Measurements from ENCODE around the gene CNN1. TPM values are rescaled to one million over a fixed set of nuclear protein-coding genes. Genes with fewer than 3 reads are reported as not detected.

The CNN1 gene
- total RNA-seq, 2 donors from 2014 or later: 426 to 525 TPM

DNA sequence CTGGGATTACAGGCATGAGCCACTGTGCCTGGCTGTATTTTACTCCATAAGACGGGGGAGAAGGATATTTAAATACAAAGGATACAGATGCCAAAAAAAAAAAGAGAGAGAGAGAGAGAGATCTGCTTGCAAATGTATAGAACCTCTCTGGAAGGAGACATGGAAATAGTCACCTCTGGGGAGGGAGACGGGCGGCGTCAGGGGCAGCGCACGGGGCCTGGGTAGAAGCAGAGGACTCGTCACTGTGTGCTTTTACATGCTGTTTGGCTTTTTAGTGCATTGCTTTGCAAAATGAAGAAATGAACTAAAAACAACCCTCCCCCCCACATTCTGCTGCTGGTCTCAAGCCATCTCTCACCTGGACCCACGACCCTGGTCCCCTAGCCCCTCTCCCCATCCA is 28.2 kb upstream of the CNN1 start:
- 95% methylated on average over 8 of the region's 8 CpGs for WGBS
- intact Hi-C loops (cut with DNase I): no loop called here
- DNase-seq (ENCODE audit: low spot score): no peak

DNA sequence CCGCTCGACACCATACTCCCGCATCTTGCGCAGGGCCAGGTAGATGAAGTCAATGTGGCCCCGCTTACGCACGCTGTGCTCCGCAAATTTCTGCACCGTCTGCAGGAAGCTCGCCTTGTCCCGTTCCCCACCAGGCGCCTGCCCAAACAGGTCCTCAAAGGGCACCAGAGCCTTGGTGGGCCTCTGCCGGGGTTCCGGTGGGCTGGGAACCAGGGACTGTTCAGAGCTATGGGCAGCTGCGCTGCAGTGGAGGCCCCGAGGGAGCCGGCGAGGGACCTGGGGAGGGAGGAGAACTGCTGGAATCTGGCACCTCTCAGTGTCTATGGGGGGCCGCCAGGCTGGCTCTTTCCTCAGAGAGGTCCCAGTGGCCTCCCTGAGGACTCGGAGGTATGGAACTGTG is 24.7 kb upstream of the CNN1 start:
- intact Hi-C loops (cut with DNase I): no loop called here
- 92% methylated on average over 20 of the region's 20 CpGs for WGBS
- Histone ChIP-seq H3K4me1 (replicated peaks) (no peaks in the 10 kb centered on the region), H3K4me3 (no peak overlapping the region), H3K27ac (no peak overlapping the region), H3K27me3 (replicated peaks; ENCODE audit: insufficient read depth) (no peaks in the 10 kb centered on the region), H3K9me3 (no peaks in the 10 kb centered on the region), H3K36me3 (peaks cover 0 to 10% of the 10 kb centered on the region in 2 donors)
- no peak for DNase-seq (ENCODE audit: low spot score)
- TF ChIP-seq POLR2AphosphoS5 (IDR thresholded peaks at IDR 0.05) (no peak), POLR2A (IDR thresholded peaks at IDR 0.05) (no peak)
- TF ChIP-seq, protein P1, sequence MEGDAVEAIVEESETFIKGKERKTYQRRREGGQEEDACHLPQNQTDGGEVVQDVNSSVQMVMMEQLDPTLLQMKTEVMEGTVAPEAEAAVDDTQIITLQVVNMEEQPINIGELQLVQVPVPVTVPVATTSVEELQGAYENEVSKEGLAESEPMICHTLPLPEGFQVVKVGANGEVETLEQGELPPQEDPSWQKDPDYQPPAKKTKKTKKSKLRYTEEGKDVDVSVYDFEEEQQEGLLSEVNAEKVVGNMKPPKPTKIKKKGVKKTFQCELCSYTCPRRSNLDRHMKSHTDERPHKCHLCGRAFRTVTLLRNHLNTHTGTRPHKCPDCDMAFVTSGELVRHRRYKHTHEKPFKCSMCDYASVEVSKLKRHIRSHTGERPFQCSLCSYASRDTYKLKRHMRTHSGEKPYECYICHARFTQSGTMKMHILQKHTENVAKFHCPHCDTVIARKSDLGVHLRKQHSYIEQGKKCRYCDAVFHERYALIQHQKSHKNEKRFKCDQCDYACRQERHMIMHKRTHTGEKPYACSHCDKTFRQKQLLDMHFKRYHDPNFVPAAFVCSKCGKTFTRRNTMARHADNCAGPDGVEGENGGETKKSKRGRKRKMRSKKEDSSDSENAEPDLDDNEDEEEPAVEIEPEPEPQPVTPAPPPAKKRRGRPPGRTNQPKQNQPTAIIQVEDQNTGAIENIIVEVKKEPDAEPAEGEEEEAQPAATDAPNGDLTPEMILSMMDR (IDR thresholded peaks at IDR 0.05): no peak

More for the DNA sequence above, 28.2 kb upstream of the CNN1 start:
- Histone ChIP-seq H3K9me3 (no peaks in the 10 kb centered on the region), H3K27me3 (replicated peaks; ENCODE audit: insufficient read depth) (no peaks in the 10 kb centered on the region), H3K4me1 (replicated peaks) (no peaks in the 10 kb centered on the region), H3K4me3 (no peak overlapping the region), H3K36me3 (peaks cover 0 to 10% of the 10 kb centered on the region in 2 donors), H3K27ac (no peak overlapping the region)
- TF ChIP-seq POLR2A (IDR thresholded peaks at IDR 0.05) (no peak), POLR2AphosphoS5 (IDR thresholded peaks at IDR 0.05) (no peak)
- TF ChIP-seq, protein P1 (IDR thresholded peaks at IDR 0.05): no peak

DNA sequence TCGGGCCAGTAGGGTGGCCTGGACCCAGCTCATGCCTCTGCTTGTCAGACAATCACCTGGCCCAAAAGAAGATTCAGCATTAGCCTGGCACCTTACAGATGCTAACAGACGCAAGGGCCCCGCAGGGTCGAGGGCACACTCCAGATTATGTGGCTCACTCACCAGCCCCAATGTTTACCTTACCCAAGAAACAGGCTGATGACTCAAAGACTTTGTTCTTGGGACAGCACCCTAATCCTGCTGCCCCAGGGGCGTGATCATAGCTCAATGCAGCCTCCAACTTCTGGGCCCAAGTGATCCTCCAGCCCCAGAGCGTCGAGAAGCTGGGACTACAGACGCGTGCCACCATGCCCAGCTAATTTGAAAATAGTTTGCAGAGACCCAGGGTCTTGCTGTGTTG is 19.5 kb upstream of the CNN1 start:
- intact Hi-C loops (cut with DNase I): no loop called here
- TF ChIP-seq, protein P1 (IDR thresholded peaks at IDR 0.05): no peak
- TF ChIP-seq POLR2AphosphoS5 (IDR thresholded peaks at IDR 0.05): no peak
- TF ChIP-seq POLR2A (IDR thresholded peaks at IDR 0.05): no peak
- no peaks in the 10 kb centered on the region for H3K27me3 ChIP-seq (replicated peaks; ENCODE audit: insufficient read depth)
- no peaks in the 10 kb centered on the region for H3K9me3 ChIP-seq
- H3K27ac ChIP-seq: no peak overlapping the region
- H3K4me3 ChIP-seq: no peak overlapping the region
- DNase-seq (ENCODE audit: low spot score): no peak
- no peaks in the 10 kb centered on the region for H3K4me1 ChIP-seq (replicated peaks)
- H3K36me3 ChIP-seq: no peaks in the 10 kb centered on the region
- WGBS: 93% methylated on average over 9 of the region's 9 CpGs

DNA sequence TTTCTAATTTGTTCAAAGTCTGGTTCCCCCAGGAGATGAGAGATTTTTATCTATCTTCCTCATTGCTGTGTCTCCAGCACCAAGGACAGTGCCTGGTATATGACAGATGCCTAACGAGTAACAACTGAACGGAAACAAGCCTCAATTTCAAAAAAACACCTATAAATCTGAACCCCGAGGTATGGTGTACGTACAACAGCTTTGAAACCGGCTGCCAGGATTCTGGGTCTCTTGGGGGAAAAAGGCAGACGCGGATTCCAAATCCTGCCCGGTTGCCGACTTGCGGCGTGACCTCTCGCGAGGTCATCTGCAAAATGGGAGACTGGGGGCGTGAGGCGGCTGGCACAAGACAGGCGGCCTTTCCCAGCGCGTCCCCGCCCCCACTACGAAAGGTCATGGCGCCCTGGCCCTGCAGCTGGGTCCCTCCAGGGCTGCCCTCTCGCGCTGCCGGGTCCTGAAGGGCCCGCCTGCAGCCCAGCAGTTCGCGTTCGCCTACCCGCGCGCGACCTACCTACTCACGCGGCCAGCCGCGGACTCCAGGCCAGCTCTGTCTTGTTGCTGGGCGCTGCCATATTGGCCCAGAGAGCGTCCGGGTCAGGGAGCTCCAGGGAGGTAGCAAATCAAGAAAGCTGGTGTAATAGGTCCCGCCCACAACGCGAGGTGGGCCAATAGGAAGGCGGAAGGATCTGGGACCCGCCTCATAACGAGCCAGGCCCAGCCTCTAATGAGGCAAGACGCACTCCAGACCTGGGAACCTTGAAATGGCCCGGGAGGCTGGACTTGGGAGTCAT is 9.9 kb upstream of the CNN1 start, which contains the start of gene ECSIT:
Gene ECSIT, minus strand, starts transcription at position 584 of the 791 bp plus-strand sequence. CDS start 9,964 bp downstream, outside the sequence.
- H3K27ac ChIP-seq: peak within 1 kb of the TSS; percentile 80 to 85
- H3K4me1 ChIP-seq (replicated peaks): no peaks in the 10 kb centered on the region
- TF ChIP-seq POLR2A (IDR thresholded peaks at IDR 0.05): peak; percentile 35
- peak; percentile 93 for TF ChIP-seq POLR2AphosphoS5 (IDR thresholded peaks at IDR 0.05)
- TF ChIP-seq, protein P1 (IDR thresholded peaks at IDR 0.05): peak in 1 of 4 experiments; percentile 3
- H3K36me3 ChIP-seq: no peaks in the 10 kb centered on the region
- WGBS: under 1% methylated on average over 36 of the region's 47 CpGs
- no peaks in the 10 kb centered on the region for H3K9me3 ChIP-seq
- peak; percentile 95 for DNase-seq (ENCODE audit: low spot score)
- H3K4me3 ChIP-seq: peak within 1 kb of the TSS; percentile 87 to 97
- intact Hi-C loops (cut with DNase I): no loop called here
- no peaks in the 10 kb centered on the region for H3K27me3 ChIP-seq (replicated peaks; ENCODE audit: insufficient read depth)

DNA sequence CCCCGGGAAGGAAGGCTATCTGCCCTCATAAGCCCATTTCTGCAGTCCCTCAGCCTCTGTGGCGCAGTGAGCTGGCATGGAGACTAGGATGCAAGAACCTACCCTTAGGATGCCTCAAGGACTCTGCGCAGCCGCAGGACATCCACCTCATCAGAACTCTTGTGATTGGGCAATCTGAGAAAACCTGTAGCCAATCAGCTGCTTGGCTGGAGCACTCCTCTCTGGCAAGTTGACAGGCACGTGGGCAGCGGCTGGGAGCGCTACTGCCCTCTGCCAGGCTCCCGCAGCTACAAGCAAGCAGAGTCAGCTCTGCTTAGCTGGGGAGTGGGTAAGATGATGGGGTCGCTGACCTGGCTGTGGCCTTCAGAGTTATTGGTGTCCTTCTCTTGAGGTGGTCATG is 8.2 kb upstream of the CNN1 start:
- DNase-seq (ENCODE audit: low spot score): peak; percentile 46
- H3K27ac ChIP-seq: no peak overlapping the region
- no peak overlapping the region for H3K4me3 ChIP-seq
- TF ChIP-seq POLR2AphosphoS5 (IDR thresholded peaks at IDR 0.05) (peak; percentile 65), POLR2A (IDR thresholded peaks at IDR 0.05) (no peak)
- TF ChIP-seq, protein P1 (IDR thresholded peaks at IDR 0.05): peak in 2 of 4 experiments; percentile 22 to 25
- intact Hi-C loops (cut with DNase I): no loop called here
- no peaks in the 10 kb centered on the region for H3K4me1 ChIP-seq (replicated peaks)
- H3K9me3 ChIP-seq: no peaks in the 10 kb centered on the region
- 22% methylated on average over 9 of the region's 9 CpGs for WGBS
- no peaks in the 10 kb centered on the region for H3K36me3 ChIP-seq
- no peaks in the 10 kb centered on the region for H3K27me3 ChIP-seq (replicated peaks; ENCODE audit: insufficient read depth)
